NCI-H187 (cell line): ENCODE measurements around the gene MXRA8.

Source experiments
- DNase-seq, 2 experiments: peaks; one replicate each; lab custom pipeline; 2025; lab: John Stamatoyannopoulos, UW

MXRA8 gene

DNA sequence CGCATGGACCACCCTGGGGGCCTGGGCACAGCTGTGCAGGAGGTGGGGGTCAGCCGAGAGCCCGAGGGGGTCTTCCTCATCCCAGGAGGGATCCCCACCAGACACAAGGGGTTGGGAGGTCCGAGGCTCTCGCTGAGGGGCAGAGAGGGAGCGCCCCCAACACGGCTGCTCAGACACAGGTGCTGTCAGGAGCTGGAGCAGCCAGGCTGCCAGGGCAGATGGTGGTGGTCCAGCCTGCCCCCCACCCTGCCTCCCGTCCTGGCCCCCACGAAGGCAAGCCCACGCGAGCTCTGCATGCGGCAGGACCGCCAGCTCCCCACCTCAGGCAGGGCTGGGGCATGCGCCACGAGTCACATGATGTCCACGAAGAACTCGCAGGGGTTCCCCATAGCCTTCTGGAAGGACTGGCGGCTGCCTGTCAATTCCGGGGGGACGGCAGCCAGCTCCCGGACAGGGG lies 22.5 kb downstream of the MXRA8 start:
- no peak for DNase-seq

GRCh38 chr1:1335283-1335682 lies 23.1 kb downstream of the MXRA8 start:
- no peak for DNase-seq

DNA sequence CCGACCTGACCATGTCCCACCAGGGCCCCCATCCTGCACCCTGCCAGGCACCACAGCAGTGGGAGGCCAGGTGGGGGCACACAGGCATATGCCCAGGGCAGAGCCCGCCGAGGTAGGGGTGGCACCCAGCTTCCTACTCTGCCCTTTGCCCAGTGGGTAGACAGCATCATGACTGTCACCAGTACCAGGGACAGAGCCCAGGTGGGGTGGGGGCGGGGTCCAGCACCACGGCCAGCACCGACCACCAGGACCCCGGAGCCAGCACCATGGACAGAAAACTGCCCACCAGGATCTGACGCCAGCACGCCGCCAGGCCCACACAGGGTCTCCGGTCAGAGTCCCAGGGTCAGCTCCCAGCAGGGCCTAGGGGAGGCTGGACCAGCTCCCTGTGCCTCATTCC lies 23.5 kb downstream of the MXRA8 start:
- no peak for DNase-seq

DNA sequence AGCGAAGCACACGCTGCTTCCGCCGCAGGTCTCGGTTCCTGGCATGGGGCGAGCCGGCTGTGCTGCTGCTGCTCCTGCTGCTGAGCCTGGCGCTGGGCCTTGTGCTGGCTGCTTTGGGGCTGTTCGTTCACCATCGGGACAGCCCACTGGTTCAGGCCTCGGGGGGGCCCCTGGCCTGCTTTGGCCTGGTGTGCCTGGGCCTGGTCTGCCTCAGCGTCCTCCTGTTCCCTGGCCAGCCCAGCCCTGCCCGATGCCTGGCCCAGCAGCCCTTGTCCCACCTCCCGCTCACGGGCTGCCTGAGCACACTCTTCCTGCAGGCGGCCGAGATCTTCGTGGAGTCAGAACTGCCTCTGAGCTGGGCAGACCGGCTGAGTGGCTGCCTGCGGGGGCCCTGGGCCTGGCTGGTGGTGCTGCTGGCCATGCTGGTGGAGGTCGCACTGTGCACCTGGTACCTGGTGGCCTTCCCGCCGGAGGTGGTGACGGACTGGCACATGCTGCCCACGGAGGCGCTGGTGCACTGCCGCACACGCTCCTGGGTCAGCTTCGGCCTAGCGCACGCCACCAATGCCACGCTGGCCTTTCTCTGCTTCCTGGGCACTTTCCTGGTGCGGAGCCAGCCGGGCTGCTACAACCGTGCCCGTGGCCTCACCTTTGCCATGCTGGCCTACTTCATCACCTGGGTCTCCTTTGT lies 24.7 kb downstream of the MXRA8 start:
- no peak for DNase-seq

DNA sequence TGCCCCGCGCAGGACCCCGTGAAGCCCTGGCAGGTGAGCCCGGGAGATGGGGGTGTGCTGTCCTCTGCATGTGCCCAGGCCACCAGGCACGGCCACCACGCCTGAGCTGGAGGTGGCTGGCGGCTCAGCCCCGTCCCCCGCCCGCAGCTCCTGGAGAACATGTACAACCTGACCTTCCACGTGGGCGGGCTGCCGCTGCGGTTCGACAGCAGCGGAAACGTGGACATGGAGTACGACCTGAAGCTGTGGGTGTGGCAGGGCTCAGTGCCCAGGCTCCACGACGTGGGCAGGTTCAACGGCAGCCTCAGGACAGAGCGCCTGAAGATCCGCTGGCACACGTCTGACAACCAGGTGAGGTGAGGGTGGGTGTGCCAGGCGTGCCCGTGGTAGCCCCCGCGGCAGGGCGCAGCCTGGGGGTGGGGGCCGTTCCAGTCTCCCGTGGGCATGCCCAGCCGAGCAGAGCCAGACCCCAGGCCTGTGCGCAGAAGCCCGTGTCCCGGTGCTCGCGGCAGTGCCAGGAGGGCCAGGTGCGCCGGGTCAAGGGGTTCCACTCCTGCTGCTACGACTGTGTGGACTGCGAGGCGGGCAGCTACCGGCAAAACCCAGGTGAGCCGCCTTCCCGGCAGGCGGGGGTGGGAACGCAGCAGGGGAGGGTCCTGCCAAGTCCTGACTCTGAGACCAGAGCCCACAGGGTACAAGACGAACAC lies 25.4 kb downstream of the MXRA8 start:
- no peak for DNase-seq

- DNase-seq: no peak
Observed at GRCh38 chr1:1332031-1332755, 26.2 kb downstream of the MXRA8 start.

GRCh38 chr1:1331068-1331965 lies 27.0 kb downstream of the MXRA8 start, which contains the start of gene TAS1R3:
Gene TAS1R3, plus strand, starts transcription at chr1:1331280. Its CDS starts 66 bp downstream, at chr1:1331346.
- DNase-seq: no peak

- no peak for DNase-seq
Observed at GRCh38 chr1:1330366-1331067, 27.8 kb downstream of the MXRA8 start.

GRCh38 chr1:1329304-1330210 lies 28.8 kb downstream of the MXRA8 start:
- no peak for DNase-seq

DNA sequence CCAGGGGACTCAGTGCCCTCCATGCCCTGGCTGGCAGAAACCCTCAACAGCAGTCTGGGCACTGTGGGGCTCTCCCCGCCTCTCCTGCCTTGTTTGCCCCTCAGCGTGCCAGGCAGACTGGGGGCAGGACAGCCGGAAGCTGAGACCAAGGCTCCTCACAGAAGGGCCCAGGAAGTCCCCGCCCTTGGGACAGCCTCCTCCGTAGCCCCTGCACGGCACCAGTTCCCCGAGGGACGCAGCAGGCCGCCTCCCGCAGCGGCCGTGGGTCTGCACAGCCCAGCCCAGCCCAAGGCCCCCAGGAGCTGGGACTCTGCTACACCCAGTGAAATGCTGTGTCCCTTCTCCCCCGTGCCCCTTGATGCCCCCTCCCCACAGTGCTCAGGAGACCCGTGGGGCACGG lies 30.1 kb downstream of the MXRA8 start:
- DNase-seq: no peak

DNA sequence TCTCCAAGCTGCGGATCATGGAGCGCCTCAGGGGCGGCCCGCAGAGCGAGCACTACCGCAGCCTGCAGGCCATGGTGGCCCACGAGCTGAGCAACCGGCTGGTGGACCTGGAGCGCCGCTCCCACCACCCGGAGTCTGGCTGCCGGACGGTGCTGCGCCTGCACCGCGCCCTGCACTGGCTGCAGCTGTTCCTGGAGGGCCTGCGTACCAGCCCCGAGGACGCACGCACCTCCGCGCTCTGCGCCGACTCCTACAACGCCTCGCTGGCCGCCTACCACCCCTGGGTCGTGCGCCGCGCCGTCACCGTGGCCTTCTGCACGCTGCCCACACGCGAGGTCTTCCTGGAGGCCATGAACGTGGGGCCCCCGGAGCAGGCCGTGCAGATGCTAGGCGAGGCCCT lies 31.1 kb downstream of the MXRA8 start:
- DNase-seq: no peak

DNA sequence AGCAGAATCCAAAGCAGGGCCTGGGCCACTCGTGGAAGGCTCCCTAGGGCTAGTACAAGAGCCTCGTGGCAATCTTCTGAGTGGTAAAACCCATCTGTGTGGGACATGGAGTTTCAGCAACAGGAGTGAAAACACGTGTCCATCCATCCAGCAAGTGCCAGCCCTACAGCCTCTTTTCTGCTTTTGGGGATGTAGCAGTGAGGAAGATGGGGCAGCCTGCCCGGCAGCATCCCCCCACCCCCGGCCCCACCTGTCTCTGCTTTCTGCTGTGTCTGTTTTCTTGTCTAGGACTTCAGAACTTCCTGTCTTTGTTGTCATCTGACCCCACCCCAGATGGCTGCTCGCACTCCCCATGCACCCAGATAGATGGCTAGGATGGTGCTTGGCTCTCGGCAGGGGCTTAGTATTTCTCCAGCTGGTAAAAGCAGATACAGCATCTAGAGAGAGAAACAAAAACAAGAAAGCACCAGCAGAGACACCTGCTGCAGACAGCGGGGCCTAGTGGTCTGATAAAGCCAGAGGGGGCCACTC lies 32.2 kb downstream of the MXRA8 start:
- DNase-seq: no peak

DNA sequence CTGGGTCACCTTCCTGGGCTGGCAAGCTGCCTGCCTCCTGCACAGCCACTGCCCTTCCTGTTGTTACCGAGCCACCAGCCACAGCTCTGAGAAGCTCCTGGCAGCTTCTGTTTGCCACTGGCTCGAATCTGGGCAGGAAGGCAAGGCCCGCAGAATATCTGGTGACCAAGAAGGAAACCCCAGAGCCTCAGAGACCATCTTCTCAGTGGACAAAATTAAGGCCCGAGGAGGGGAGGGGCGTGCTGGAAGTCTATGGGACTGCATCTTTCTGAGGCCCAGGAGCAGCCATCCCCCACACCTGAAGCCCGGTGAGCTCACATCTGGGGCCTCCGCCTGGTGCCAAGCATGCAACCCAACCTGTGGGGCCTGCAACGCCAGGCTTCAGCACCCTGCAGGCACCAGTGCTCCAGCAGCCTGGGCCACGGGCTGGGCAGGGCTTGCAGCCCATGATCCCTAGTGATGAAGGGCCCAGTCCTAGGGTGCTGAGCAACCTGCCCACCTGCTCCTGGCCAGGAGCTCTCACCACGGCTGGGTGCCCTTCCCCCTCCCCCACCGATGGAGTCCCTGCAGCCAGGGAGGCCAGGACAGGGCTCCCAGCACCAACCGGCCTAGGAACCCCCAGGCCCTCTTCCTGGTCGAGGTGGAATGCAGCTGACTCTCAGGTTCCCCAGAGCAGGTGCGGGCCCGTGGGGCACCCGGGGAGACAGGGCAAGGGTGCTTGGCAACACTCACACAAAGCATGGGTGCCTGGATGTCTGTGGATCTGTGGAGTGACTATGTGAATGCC lies 32.9 kb downstream of the MXRA8 start:
- no peak for DNase-seq

- peak; percentile 91 for DNase-seq
Observed at GRCh38 chr1:1324524-1325287, 33.6 kb downstream of the MXRA8 start, which contains the start of the genes CPTP and INTS11. Gene CPTP, plus strand, starts transcription at chr1:1324802. Its CDS starts 2,109 bp downstream, at chr1:1326911. Gene INTS11, minus strand, starts transcription at chr1:1324660. Its CDS starts 52 bp downstream, at chr1:1324608.

- no peak for DNase-seq
Observed at GRCh38 chr1:1324084-1324523, 34.3 kb downstream of the MXRA8 start.

GRCh38 chr1:1322952-1323351 lies 35.4 kb downstream of the MXRA8 start:
- DNase-seq: no peak

- DNase-seq: no peak
Observed at GRCh38 chr1:1322418-1322817, 35.9 kb downstream of the MXRA8 start.

GRCh38 chr1:1321477-1321876 lies 36.9 kb downstream of the MXRA8 start:
- no peak for DNase-seq
